HG03196 (cell line): ENCODE measurements around the gene MICAL2.

Source experiments
- ATAC-seq: cut with Tn5 transposase; IDR thresholded peaks from one replicate; pipeline ENCODE4 v1.9.1; 2021; ENCODE audit not compliant: unreplicated experiment

MICAL2 gene

DNA sequence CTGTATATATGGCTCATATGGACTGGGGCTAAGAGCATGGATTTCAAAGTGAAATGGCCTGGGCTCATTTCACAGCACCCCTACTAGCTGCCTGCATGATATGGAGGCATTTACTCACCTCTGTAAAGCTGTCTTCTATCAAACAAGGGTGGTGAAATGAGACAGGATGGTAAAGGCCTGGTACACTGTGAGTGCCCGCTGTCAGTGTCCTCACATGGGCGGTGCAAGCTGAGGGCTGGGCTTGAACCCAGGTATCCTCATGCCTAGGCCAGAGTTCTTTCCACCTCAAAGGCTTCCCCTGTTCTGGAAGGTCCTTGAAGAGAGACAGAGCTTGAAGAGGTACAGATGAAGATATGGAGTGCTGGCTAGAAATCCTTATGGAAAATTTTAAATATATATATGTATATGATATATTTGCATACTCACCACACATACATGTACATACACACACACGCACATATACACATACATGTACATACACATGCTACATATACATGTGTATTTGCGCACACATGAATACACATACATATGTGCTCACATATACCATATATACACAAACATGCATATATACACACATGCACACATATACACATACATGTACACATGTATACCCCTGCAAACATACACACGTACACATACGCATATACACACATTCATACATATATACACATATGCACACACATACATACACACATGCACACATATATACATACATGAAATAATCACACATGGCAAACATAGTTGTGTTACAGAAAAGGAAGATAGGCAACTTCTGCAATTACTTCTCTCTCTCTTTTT lies 44.7 kb downstream of the MICAL2 start:
- no peak for ATAC-seq

DNA sequence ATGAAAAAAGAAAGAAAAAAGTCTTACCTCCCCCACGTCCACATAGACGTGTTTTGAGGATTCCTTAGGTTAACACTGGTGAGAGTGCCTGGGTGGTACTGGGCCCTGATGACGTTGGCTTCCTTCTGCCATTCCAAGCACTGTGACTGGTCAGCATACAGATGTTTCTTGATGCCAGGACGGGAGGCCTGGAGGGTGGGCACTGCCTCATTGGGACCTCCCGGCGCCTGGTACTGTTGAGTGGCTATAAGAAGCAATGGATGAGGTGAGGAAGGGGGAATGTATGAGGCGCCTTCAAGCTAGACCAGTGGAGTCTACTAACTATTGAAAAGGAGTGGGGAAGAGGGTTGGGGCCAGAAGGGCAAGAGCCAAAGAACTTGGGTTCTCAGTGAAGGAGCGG lies 45.3 kb downstream of the MICAL2 start:
- ATAC-seq, result no peak

DNA sequence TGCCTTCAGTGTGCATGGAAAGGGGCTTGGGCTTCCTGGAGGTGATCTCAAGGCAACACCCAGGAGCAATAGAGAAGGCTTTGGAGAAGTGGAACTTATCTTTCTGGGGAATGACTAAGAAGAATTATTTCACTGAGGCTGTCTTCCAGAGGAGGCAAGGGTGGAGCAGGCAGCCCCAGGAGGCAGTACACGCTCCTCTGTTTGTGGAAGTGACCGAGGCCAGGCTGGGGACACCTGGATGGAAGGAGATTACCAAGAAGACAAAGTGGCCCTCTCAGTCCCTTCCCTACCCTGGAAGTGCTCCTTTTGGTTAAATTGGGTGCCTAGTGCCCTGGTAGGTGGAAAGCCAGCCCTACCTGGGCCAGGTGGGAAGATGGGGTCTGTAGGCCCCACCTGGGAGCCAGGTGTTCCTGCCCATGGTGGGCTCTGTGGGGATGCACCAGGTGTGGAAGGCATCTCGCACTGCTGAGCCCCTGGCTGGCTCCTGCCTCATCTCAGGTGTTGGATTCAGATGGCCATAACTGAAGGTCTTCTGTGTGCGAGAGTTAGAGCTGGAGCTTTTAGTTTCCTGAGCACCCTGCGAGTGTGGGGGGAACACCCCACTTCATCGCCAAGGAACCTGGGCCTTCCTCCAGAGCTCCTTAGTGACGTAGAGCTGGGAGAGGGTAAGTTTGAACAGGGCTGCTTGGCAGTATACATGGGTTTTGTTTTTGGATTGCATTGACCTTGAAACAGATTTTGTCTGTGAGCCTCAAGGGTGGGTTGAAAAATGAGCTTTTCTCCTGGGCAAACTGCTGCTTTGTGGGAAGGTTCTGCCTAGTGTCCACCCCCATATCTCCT lies 46.1 kb downstream of the MICAL2 start:
- no peak for ATAC-seq

DNA sequence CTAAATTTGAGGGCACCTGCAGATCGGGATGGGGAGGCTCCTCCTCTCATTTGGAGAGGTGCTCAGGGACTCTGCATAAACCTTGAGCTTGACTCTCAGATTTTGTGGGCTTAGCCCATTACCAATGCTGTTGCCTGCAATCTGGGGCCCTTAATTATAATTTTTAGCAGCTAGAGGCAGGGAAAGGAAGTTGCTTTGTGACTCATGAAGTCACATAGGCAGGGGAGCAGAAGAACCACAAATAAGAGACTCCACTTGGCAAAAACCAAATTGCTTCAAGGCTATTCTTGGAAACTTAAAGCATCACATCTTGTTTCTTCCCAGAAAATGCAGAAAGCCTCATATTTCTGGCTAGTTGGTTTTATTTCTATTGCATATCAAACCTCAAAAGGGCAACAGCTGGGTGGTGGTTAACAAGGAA lies 46.9 kb downstream of the MICAL2 start:
- no peak for ATAC-seq

DNA sequence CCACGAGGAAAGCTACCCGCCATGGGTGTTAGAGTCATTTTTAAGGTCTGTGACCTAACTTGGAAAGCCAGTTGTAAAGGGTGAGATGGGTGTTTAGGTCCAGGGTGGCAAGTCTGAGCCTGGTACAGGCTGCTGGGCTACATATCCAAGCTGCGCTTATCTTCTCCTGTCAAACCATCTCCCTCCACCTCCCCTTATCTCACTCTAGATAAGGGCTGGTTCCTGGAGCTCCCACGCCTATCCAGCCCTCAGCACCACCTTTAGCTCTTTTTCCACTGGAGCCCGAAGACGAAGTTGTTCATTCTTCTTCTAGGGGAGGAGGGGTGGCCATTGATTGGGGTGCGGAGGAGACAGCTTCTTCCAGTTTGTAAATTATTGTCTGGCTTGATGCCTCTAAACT lies 48.5 kb downstream of the MICAL2 start:
- ATAC-seq, result no peak

DNA sequence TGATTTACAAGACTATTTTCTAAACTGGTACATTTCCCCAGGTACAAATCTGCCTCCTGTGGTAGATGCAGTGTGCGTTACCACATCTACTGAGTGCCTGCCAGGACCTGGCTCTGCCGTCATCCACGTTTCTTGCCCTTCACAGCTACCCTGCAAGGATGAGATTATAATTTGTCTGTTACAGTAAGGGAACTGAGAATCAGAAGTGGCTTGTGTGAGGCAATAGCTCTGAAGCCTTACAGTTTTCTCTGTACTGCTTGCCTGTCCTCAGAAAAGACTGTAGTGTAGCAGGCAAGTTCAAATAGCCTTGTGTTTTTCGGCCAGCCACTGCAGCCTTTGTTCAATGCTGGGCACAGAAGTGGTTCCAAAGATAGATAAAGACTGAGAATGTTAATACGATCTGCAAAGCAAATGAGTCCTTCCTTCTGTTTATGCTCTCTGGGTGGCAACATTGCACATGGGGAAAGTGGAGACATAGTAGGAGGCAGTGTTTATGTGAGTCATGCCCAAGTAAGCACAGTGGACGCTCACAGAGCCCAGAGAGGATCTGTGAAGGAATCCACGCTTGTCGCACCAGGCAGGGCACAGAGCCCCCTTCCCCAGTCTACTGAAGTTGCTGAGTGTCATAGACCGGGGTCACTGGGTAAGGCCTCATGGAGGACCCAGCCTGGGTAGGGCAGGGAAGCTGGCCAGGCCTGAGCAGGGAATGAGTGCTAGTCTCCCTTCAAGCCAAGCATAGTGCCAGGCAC lies 49.1 kb downstream of the MICAL2 start:
- no peak for ATAC-seq

DNA sequence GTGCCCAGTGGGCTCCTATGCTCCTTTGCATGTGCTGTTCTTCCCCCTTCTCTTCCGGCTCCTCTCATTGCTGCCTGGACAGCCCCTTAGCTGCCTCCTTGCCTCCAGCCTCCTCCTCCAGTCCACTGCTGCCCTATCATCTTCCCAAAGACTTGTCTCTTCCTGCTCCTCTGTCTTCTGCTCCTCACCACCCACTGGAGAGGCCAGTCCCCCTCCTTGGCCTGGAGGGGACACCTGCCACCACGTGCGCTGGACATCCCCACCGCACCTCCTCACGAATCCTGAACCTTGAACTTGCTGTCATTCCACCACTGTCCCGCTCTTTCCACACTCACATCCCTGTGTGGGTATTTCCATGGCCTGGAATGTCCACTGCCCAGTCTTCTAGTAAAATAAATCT lies 49.8 kb downstream of the MICAL2 start:
- no peak for ATAC-seq

DNA sequence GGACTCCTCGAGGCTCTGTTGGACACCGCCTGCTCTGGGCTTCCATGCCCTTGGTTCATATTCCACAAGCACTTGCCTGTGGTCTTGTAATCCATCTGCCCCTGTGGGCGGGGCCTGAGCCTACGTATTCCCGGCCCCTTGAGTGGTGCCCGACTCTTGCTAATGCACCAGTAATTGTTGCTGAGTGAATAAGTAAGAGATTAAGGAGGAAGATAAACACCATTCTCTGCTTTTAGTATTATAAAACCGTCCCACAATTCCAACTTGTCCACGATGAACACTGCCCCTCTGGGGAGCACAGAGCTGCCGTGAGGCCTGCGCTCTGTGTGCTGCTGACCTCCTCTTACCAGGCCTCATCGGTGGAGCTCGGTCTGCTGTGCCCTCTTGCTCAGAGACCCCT lies 50.3 kb downstream of the MICAL2 start:
- ATAC-seq, result no peak

DNA sequence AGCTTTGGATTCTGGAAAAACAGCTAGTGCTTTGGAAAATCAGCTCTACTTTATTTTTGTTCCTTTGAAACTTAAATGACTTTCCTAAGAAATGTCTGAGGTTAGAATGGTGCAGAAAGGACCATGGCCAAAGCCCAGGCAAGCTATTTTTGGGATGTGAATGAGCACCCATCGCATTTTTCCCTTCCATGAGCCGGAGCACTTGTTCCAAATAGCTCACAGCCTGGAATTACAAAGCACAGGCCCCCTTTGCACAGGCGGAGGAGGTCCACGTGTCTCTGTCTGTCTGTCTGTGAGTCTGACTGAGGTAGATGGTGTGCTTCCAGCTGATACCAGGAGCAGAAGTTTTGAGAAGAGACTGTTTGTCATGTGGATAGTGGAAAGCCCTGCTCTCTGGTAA lies 50.7 kb downstream of the MICAL2 start:
- no peak for ATAC-seq

DNA sequence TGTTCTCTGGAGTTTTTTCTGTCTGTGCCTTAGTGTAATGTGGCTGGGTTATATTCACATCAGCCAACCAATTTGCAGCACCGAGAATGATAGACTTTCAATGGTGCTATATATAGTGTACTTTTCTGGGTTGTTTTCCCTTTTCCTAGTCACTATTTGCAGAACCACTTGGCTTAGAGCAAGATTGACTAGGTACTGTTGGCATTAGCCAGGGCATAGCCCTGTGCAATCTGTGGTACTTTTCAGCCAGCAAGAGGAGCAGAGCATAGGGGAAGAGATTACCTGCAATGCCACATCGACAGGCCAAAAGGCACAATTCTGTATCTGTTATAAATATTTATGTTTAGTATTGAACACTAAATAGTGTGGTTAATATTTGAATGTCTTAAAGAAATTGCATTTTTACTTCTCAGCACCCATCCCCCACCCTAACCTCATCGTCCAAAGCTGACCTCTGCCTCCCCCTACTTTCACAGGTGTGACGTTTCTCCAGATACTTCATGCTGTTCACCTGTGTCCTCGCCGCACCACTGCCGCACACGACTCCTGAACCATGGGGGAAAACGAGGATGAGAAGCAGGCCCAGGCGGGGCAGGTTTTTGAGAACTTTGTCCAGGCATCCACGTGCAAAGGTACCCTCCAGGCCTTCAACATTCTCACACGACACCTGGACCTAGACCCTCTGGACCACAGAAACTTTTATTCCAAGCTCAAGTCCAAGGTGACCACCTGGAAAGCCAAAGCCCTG lies 51.4 kb downstream of the MICAL2 start:
- no peak for ATAC-seq

DNA sequence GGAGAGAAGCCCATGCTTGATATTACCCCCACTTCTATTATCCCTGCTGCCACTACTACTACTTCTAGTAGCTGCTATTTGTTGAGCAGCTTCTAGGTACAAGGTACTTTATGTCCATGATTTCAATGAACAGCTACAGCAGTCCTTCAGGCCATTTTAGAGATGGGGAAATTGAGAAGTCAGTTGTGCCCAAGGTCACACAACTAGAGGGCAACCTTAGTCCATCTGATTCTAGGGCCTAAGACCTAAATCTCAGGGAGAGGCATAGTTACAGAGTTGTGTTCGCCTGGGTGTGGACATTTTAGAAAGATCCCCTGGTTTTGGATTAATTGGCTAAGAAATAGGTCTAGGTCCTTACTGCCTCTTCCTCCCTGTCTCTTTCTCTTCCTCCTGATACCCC lies 52.3 kb downstream of the MICAL2 start:
- ATAC-seq, result no peak

DNA sequence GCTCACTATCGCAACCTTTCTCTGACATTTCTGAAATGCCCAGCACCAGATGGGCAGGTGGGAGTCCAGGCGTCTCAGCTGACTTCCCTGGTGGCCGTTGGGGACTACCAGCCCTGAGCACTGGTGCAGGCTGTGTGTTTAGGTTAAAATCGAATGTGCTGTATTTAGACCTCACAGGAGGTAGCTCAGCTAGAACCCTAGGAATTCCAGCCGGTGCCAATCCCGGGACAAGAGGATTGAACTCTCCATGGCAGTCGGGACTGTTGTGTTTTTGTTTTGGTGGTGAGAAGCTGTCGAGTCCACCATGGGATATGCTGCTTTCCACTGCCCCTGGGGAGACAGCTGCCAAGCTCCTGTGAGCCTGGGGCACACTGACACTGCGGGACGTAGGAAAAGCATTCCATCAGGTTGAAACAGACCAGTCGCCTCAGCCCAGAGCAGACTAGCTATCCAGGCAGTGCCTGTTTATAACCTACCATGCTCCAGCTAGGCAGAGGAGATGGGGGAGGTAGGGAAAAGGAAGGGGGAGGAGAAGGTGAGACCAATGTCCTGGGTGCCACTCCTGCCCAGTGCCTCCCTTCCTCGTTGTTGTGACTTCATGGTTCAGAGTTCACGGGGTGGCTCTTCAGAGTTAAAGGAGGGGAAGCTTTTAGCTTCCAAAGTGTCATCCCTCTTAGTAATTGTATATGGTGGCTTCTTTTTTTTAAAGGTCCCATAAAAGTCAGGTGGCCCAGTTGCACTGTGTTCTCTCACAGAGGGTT lies 53.0 kb downstream of the MICAL2 start:
- ATAC-seq, result no peak

DNA sequence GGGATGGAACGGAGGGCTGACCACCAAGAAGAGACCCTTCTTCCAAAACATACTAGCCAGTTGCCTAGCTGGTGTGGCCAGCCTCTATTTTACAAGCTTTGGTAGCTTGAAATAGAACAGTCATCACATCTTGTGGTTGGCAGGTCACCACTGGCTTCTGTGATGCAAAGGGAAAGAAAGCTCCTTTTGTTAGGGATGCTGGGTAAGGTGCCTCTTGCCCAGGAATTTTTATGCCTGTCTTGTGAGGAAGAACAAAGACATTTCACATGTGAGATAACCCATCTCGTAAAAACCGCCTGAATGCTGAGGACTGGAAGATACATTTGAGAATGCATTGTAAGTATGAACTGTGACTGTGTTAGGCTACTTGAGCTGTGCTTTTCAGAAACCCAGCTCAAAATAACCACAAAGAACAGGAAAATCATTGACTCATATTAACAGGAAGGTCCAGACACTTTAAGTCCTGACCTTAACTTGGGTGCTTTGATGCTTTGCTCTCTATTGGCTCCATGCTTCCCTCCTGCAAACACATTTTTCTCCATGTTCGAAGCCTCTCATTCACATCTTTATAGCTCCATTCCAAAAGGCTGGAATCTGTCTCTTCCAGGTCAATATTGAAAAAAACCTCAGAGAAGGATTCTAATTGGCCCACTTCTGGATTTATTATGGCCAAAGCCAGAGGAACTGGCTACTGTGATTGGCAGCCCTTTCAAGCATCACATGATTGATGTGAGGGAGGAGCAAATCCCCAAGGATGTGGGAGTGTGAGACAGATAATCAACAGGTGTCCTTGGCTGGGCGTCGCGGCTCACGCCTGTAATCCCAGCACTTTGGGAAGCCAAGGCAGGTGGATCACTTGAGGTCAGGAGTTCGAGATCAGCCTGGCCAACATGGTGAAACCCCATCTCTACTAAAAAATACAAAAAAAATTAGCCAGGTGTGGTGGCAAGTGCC lies 53.9 kb downstream of the MICAL2 start:
- ATAC-seq, result no peak

DNA sequence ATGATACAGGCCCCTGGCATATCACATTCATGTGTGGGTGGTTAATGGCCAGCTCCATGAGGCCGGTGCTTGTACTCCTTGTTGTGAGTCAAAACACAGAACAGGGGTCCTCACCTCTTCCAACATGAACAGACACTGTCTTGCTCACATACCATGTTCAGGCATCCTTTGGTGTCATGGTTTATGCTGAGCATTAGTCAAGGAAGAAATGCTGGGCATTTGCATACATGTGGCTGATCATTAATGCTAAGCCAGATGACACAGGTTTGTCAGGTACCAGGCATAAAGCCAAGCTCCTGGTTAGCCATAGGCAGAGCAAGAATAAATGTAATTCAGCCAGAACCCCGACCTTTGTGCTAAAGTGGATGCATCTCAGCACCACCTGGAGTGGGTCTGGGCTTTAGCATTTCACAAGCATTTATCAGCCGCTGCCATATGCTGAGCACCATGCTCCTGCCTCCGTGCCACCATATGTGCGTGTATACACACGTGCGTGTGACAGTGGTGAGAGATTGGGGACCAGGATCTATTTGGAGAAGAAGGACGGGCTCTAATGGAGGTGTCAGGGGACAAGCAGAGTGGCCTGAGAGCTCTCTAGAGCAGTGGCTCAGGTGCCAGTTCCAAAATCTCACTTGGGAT lies 55.0 kb downstream of the MICAL2 start:
- ATAC-seq, result no peak

DNA sequence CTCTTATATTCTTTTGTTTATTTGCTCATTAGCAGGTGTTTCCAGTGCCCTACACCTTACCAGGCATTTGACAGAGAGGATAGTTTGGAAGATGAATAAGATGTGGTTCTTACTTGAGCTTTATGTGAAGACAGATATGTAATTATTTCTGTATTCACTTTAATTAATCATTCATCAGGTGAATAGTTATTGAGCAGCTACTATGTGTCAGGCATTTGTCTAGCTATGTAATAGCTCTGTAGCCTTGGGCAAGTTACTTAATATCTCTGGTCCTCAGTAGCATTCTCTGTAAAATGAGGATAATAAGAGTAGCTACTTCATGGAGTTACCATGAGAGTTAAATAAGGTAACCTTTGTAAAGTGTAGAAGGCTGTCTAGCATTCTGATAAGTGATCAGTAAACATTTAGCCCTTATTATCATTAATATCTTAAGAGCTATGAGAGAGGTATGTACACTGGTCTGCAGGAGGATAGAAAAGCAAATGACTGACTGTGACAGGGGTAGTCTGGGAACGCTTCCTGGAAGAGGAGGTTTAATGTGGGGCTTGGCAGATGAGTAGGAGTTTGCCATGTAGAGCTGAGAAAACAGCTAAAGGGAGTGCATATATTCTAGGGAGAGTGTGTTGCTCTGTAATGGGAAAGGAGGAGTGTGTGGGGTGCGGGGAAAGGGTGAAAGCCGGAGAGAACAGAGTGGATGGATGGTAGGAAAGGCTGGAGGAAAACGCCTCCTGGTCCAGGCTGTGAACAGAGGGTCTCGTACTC lies 56.1 kb downstream of the MICAL2 start:
- no peak for ATAC-seq

DNA sequence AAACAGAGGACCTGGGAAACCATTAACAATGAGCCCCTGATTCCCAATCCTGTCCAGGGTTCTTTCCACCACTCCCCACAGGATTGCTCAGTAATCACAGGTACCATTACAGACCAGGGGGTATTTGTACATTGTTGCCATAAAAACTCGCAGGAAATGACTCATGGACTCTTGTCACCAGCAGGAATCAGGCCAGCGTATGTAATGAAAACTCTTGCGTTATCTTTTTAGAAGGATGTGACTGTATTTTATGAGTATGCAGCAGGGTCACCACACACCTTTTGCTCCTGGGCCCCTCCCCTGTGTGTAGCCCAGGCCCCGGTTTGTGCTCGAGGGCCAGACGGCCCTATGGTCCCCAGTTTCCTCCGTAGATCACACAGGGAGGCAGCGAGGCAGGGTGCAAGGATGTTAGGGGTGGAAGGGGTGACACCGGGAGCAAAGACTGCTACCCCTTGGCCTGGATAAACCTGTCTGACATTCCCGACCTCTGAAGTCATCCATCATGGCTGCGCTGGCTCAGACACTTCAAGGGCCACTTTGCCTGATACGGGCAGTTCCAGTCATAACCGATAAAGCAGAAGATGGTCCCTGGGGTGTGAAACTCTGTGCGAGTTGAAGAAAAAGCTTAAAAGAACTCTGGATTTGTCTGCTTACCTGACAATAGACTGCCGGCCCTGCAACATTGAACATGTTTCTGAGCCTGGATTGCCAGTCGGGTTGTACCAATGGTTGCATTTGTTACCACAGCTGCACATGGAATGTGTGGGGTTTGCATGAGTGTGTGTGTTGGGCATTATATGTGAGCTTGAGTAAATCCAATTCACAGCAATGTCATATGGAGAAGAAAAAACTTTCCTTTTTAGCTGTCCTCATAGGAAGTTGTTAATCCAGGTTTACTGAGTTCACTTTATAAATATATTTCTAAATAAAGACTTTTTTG lies 56.9 kb downstream of the MICAL2 start:
- ATAC-seq, result no peak

DNA sequence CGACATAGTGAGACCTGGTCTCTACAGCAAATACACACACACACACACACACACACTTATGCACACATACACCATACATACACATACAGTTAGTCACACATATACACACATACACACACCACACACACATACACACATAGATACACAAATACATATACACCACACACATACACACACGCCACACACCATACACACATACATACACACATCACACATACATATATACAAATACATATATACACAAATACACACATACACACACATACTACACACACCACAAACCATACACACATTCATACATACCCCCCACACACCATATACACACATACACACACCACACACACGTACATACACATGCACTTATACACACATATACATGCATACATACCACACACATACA lies 57.7 kb downstream of the MICAL2 start:
- no peak for ATAC-seq
